Measurements from ENCODE around the gene CNPY3. TPM values are rescaled to one million over a fixed set of nuclear protein-coding genes. Genes with fewer than 3 reads are reported as not detected.

The CNPY3 gene
- total and polyA plus RNA-seq, 2 of the 13 experiments (the other 11 are each of a cell fraction or from before 2014, with no cell fraction given), result 42.3 to 60.2 TPM

- TF ChIP-seq THAP11 (CRISPR knock-in tag; IDR thresholded peaks at IDR 0.05), result 0 out of 2 replicates have a peak, but pooled peaks have one; percentile 8
- no peak for TF ChIP-seq TFE3 (CRISPR knock-in tag; IDR thresholded peaks at IDR 0.05)
- TF ChIP-seq ZBTB4 (CRISPR knock-in tag; IDR thresholded peaks at IDR 0.05; ENCODE audit: borderline replicate concordance), result 0 out of 2 replicates have a peak, but pooled peaks have one; percentile 15
- TF ChIP-seq UBTF (CRISPR knock-in tag; IDR thresholded peaks at IDR 0.05), result peak; percentile 62; the same call in 1 of the 2 replicates
- no peak for TF ChIP-seq GZF1 (CRISPR knock-in tag; IDR thresholded peaks at IDR 0.05)
- TF ChIP-seq TAF1 (CRISPR knock-in tag; IDR thresholded peaks at IDR 0.05), result 0 out of 2 replicates have a peak, but pooled peaks have one; percentile 33
- TF ChIP-seq THRA (CRISPR knock-in tag; IDR thresholded peaks at IDR 0.05; ENCODE audit: borderline replicate concordance), result no peak
- TF ChIP-seq ZNF710 (CRISPR knock-in tag; IDR thresholded peaks at IDR 0.05; ENCODE audit: borderline replicate concordance), result 0 out of 2 replicates have a peak, but pooled peaks have one; percentile 17
- TF ChIP-seq FIP1L1 (IDR thresholded peaks at IDR 0.05; ENCODE audit: borderline replicate concordance, insufficient read depth, low read depth, low read length), result no peak
- TF ChIP-seq MXD3 (CRISPR knock-in tag; IDR thresholded peaks at IDR 0.05), result 0 out of 2 replicates have a peak, but pooled peaks have one; percentile 41
- TF ChIP-seq IKZF5 (CRISPR knock-in tag; IDR thresholded peaks at IDR 0.05), result no peak
- TF ChIP-seq ZBTB7B (CRISPR knock-in tag; IDR thresholded peaks at IDR 0.05), result peak; percentile 37; the same call in 1 of the 2 replicates
- peak; percentile 71; the same call in 1 of the 2 replicates for TF ChIP-seq ZNF605 (CRISPR knock-in tag; IDR thresholded peaks at IDR 0.05)
- TF ChIP-seq SCMH1 (CRISPR knock-in tag; IDR thresholded peaks at IDR 0.05; ENCODE audit: borderline replicate concordance), result no peak
Observed at GRCh38 chr6:42911171-42912021, 17.9 kb upstream of the CNPY3 start (continued).
